GM23248 (cell line): ENCODE measurements around the gene MSL2. TPM values are rescaled to one million over a fixed set of nuclear protein-coding genes. Genes with fewer than 3 reads are reported as not detected.

Experiments used
- DNase-seq: peaks from one replicate; pipeline ENCODE4 v3.0.0-alpha.2; 2015
- H2AFZ ChIP-seq: fragments of 200-600 bp; sonication (generic); 2 replicates; pipeline ENCODE4 v1.6.1; 2016; ENCODE audit warnings: antibody characterized with exemption
- H3F3A ChIP-seq: fragments of 200-600 bp; sonication (generic); 2 replicates; pipeline ENCODE4 v1.6.1; 2016; ENCODE audit warnings: mild to moderate bottlenecking, antibody characterized with exemption, mixed run types; ENCODE audit not compliant: insufficient read depth
- H3K27ac ChIP-seq: fragments of 200-600 bp; sonication (generic); 2 replicates; pipeline ENCODE4 v1.5.1; 2016; ENCODE audit warnings: mild to moderate bottlenecking
- H3K27me3 ChIP-seq: fragments of 200-600 bp; sonication (generic); replicated peaks from 2 replicates; pipeline ENCODE4 v1.6.1; 2016; ENCODE audit warnings: mild to moderate bottlenecking; ENCODE audit not compliant: insufficient read depth
- H3K36me3 ChIP-seq: fragments of 200-600 bp; sonication (generic); 2 replicates; pipeline ENCODE4 v1.6.1; 2016; ENCODE audit warnings: low read depth, mild to moderate bottlenecking
- H3K4me1 ChIP-seq: fragments of 200-600 bp; sonication (generic); 2 replicates; pipeline ENCODE4 v1.6.1; 2016; ENCODE audit warnings: mild to moderate bottlenecking; ENCODE audit not compliant: insufficient read depth
- H3K4me2 ChIP-seq: fragments of 200-600 bp; sonication (generic); one replicate; pipeline ENCODE4 v1.6.1; 2016; ENCODE audit warnings: mild to moderate bottlenecking; ENCODE audit not compliant: unreplicated experiment
- H3K4me3 ChIP-seq: fragments of 200-600 bp; sonication (generic); 2 replicates; pipeline ENCODE4 v1.5.1; 2016; ENCODE audit warnings: mild to moderate bottlenecking
- H3K79me2 ChIP-seq: fragments of 200-600 bp; sonication (generic); 2 replicates; pipeline ENCODE4 v1.6.1; 2016; ENCODE audit warnings: mild to moderate bottlenecking; ENCODE audit not compliant: insufficient read depth
- H3K9ac ChIP-seq: fragments of 200-600 bp; sonication (generic); 2 replicates; pipeline ENCODE4 v1.6.1; 2016; ENCODE audit warnings: mild to moderate bottlenecking
- H3K9me2 ChIP-seq: fragments of 200-600 bp; sonication (generic); 2 replicates; pipeline ENCODE4 v1.6.1; 2016; ENCODE audit warnings: mixed run types, mild to moderate bottlenecking, moderate library complexity; ENCODE audit not compliant: insufficient read depth
- H3K9me3 ChIP-seq: fragments of 200-600 bp; sonication (generic); one replicate; pipeline ENCODE4 v1.6.1; 2017; ENCODE audit warnings: low read depth
- H4K20me1 ChIP-seq: fragments of 200-600 bp; sonication (generic); 2 replicates; pipeline ENCODE4 v1.6.0; 2016; ENCODE audit not compliant: insufficient read depth
- EZH2 ChIP-seq: fragments of 200-600 bp; sonication (generic); IDR thresholded peaks from 2 replicates; pipeline ENCODE4 v1.6.1; 2018; ENCODE audit warnings: antibody characterized with exemption, mild to moderate bottlenecking; ENCODE audit not compliant: insufficient read depth, poor library complexity, severe bottlenecking
- EZH2phosphoT487 ChIP-seq: fragments of 200-600 bp; sonication (generic); IDR thresholded peaks from 2 replicates; pipeline ENCODE4 v1.6.1; 2018; ENCODE audit warnings: antibody characterized with exemption, moderate library complexity, mild to moderate bottlenecking, low read depth; ENCODE audit not compliant: insufficient read depth
- WGBS, 2 experiments: methylation state at CpG; one replicate each; pipeline ENCODE4 v1.1.6; 2015 to 2017; ENCODE audit warnings: low lambda C conversion rate in 2 of 2, low coverage in 1 of 2; ENCODE audit errors: missing lambda C conversion rate in 2 of 2; 5-methylcytosine and 5-hydroxymethylcytosine counted together
- in situ Hi-C: fragments of 300-500 bp; cut with MboI; formaldehyde crosslinking; loops from 2 replicates; pipeline ENCODE4 v1.15.0; 2020
- polyA plus RNA-seq: library from polyadenylated mRNA; unstranded; fragments of >200 nt; fragmentation: Nextera tagmentation; extraction: Ambion mirVana; gene quantifications from 2 replicates; pipeline ENCODE4 v1.2.1, GENCODE V29; 2016
- total RNA-seq: library from RNA; depleted of rRNA; stranded (reverse); fragments of >200 nt; shearing (Covaris generic); gene quantifications from 2 replicates; pipeline ENCODE4 v1.2.3, GENCODE V29; 2014

Gene MSL2
- total and polyA plus RNA-seq, 2 experiments from 2014 or later: 3.3 to 15.2 TPM

- Histone ChIP-seq H3K27me3 (no peaks in the 10 kb centered on the region), H2AFZ (peak overlapping the region; percentile 78), H3K27ac (peak overlapping the region; percentile 98), H3K9me2 (no peaks in the 10 kb centered on the region), H3K36me3 (no peaks in the 10 kb centered on the region; the same call in 1 of the 2 replicates), H3K9ac (peak overlapping the region; percentile 94), H3K4me3 (peak overlapping the region; percentile 95), H3K79me2 (peaks cover 33% of the 10 kb centered on the region), H3K9me3 (no peaks in the 10 kb centered on the region), H3F3A (peaks cover 40% of the 10 kb centered on the region), H3K4me2 (peak overlapping the region; percentile 82), H4K20me1 (peaks cover 24% of the 10 kb centered on the region), H3K4me1 (peaks cover 19% of the 10 kb centered on the region)
- WGBS, 2 experiments: 13 to 16% methylated on average over 15 of the region's 15 CpGs
- TF ChIP-seq EZH2 (no peak), EZH2phosphoT487 (no peak)
- no peak for DNase-seq
- in situ Hi-C loops: no loop called here
Measured at GRCh38 chr3:136197159-136197793, 1.1 kb upstream of the MSL2 start.

DNA sequence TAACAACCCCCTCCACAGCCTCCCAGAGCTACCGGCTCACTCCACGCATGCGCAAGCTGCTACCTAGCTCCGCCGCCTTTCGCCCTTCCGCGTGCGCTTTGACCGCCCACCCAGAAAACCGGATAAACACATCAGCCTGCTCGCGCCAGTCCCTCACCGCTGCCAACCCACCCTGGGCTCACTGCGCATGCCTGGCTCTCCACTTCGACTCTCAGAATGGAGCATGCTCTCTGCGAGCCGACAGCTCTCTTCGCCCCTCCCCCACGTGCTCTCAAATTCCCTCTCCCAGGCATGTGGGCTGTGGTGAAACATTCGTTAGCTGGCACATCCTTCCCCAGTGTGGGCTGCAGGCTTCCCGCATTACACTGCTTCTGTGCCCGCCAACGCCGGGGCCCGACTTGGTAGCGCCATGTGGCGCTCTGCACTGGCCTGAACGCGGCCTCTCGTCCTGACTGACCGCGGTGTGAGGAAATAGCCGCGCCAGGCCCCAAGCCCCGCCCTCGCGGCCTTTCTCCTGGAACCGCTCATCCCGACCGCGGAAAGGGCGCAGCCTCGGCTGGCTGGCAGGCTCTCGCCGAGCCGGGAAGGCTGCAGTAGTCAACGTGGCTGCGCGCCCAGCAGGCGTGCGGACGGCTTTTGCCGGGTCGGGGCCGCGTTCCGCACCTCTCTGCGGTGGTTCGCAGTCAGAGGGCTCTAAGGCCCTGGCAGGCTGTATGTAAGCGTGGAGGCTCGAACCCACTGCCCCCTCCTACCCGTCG lies 445 bp upstream of the MSL2 start:
- Histone ChIP-seq H3K27me3 (no peaks in the 10 kb centered on the region), H3K9me3 (no peaks in the 10 kb centered on the region), H3K4me2 (peak overlapping the region; percentile 82), H3F3A (peaks cover 43% of the 10 kb centered on the region), H3K36me3 (no peaks in the 10 kb centered on the region; the same call in 1 of the 2 replicates), H4K20me1 (peaks cover 31% of the 10 kb centered on the region), H3K79me2 (peaks cover 40% of the 10 kb centered on the region), H3K27ac (peak overlapping the region; percentile 98), H3K9me2 (no peaks in the 10 kb centered on the region), H3K4me1 (peaks cover 26% of the 10 kb centered on the region), H3K4me3 (peak overlapping the region; percentile 95), H2AFZ (peak overlapping the region; percentile 78), H3K9ac (peak overlapping the region; percentile 94)
- 0 to 1% methylated on average over 63 to 64 of the region's 64 CpGs for WGBS, 2 experiments
- DNase-seq: peak; percentile 100
- TF ChIP-seq EZH2 (no peak), EZH2phosphoT487 (no peak)
- in situ Hi-C loops: no loop called here

- peaks cover 29% of the 10 kb centered on the region for H3K4me1 ChIP-seq
- H3K9ac ChIP-seq: peak overlapping the region; percentile 94
- H3K9me3 ChIP-seq: no peaks in the 10 kb centered on the region
- TF ChIP-seq EZH2phosphoT487 (no peak), EZH2 (no peak)
- peaks cover 51% of the 10 kb centered on the region for H3K79me2 ChIP-seq
- peaks cover 55% of the 10 kb centered on the region for H3F3A ChIP-seq
- no peaks in the 10 kb centered on the region; the same call in 1 of the 2 replicates for H3K36me3 ChIP-seq
- peak overlapping the region; percentile 95 for H3K4me2 ChIP-seq
- peaks cover 37% of the 10 kb centered on the region for H4K20me1 ChIP-seq
- peak overlapping the region; percentile 95 for H3K4me3 ChIP-seq
- H3K9me2 ChIP-seq: no peaks in the 10 kb centered on the region
- H3K27me3 ChIP-seq: no peaks in the 10 kb centered on the region
- H2AFZ ChIP-seq: peak overlapping the region; percentile 54; the same call in 1 of the 2 replicates
- WGBS, 2 experiments: 1 to 2% methylated on average over 44 to 87 of the region's 103 CpGs
- H3K27ac ChIP-seq: peak overlapping the region; percentile 98
- in situ Hi-C loops: no loop called here
- DNase-seq: peak; percentile 88
Measured at GRCh38 chr3:136195258-136196063, 674 bp downstream of the MSL2 start.
